Stomach (tissue), 4 donors: ENCODE measurements around the gene FAM20C.

Experiments
- CTCF ChIP-seq, 7 experiments: fragments of 450-650 bp in 4 of 7; fragments of 200-600 bp in 3 of 7; sonication (generic) in 3 of 7; IDR thresholded peaks; one replicate each; pipeline ENCODE4 v1.5.1; 2016 to 2019; ENCODE audit warnings: antibody characterized with exemption in 7 of 7, control low read depth in 2 of 7, mild to moderate bottlenecking in 1 of 7
- EP300 ChIP-seq: sonication (generic); formaldehyde crosslinking; IDR thresholded peaks from one replicate; pipeline ENCODE4 v1.6.1; 2017; ENCODE audit warnings: antibody characterized with exemption
- POLR2A ChIP-seq, 4 donors: fragments of 450-650 bp; IDR thresholded peaks; one replicate each; pipeline ENCODE4 v1.6.1; 2016; ENCODE audit warnings: antibody characterized with exemption in 4 of 4, control low read depth in 2 of 4, mild to moderate bottlenecking in 1 of 4, moderate library complexity in 1 of 4
- POLR2AphosphoS5 ChIP-seq, 3 donors: sonication (generic); formaldehyde crosslinking; IDR thresholded peaks; one replicate each; pipeline ENCODE4 v1.6.1; 2016; ENCODE audit warnings: antibody characterized with exemption in 3 of 3

GRCh38 chr7:299628-300027, 107.3 kb downstream of the FAM20C start:
- TF ChIP-seq CTCF (IDR thresholded peaks at IDR 0.05) (no peak), EP300 (no peak), POLR2A (IDR thresholded peaks at IDR 0.05) (no peak), POLR2AphosphoS5 (IDR thresholded peaks at IDR 0.05) (no peak)
